Stomach (tissue), 4 donors: ENCODE measurements around the gene MYOZ3.

Source experiments
- EP300 ChIP-seq: sonication (generic); formaldehyde crosslinking; IDR thresholded peaks from one replicate; pipeline ENCODE4 v1.6.1; 2017; ENCODE audit warnings: antibody characterized with exemption
- POLR2A ChIP-seq, 4 donors: fragments of 450-650 bp; IDR thresholded peaks; one replicate each; pipeline ENCODE4 v1.6.1; 2016; ENCODE audit warnings: antibody characterized with exemption in 4 of 4, control low read depth in 2 of 4, mild to moderate bottlenecking in 1 of 4, moderate library complexity in 1 of 4
- POLR2AphosphoS5 ChIP-seq, 3 donors: sonication (generic); formaldehyde crosslinking; IDR thresholded peaks; one replicate each; pipeline ENCODE4 v1.6.1; 2016; ENCODE audit warnings: antibody characterized with exemption in 3 of 3
- TF ChIP-seq, protein P1 (sequence below), 7 experiments: fragments of 450-650 bp in 4 of 7; fragments of 200-600 bp in 3 of 7; sonication (generic) in 3 of 7; IDR thresholded peaks; one replicate each; pipeline ENCODE4 v1.5.1; 2016 to 2019; ENCODE audit warnings: antibody characterized with exemption in 7 of 7, control low read depth in 2 of 7, mild to moderate bottlenecking in 1 of 7

DNA sequence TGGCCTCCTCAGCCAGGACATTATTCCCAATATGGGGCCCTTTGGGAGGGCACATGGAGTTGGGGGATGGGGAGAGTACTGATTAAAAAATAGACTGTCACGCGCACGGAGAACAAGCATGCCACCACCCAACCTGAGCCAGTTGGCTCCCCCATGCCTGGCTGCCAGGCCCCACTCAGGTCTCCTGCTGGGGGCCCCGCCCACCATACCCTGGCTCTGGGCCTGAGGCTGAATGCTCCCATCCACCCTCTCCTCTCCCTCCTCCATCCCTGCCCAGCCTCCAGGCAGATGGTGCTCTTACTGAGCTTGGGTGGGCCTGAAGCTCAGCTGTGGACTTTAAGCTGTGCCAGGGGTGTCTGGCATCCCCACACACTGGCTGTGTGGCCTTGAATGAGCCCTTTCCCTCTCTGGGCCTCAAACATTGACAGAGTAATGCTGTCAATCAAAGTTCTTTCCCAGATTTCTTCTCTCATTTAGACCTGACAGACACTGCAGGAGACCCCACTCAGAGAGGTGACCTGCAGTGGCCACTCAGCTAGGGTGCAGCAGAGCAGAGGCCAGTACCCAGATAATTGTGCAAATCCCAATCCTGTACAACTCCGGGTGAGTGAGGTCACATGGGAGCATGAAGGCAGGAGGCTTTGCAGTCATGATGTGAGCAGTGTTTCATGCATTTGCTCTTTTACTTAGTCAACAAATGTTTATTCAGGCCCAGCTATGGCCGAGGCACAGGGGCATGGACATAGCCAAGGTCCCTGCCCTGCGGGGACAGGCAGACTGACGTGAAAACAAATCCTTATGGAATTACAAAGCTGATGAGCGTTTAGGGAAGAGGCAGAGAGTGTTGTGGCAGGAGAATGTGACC, 30.4 kb upstream of the MYOZ3 start:
- TF ChIP-seq, protein P1, sequence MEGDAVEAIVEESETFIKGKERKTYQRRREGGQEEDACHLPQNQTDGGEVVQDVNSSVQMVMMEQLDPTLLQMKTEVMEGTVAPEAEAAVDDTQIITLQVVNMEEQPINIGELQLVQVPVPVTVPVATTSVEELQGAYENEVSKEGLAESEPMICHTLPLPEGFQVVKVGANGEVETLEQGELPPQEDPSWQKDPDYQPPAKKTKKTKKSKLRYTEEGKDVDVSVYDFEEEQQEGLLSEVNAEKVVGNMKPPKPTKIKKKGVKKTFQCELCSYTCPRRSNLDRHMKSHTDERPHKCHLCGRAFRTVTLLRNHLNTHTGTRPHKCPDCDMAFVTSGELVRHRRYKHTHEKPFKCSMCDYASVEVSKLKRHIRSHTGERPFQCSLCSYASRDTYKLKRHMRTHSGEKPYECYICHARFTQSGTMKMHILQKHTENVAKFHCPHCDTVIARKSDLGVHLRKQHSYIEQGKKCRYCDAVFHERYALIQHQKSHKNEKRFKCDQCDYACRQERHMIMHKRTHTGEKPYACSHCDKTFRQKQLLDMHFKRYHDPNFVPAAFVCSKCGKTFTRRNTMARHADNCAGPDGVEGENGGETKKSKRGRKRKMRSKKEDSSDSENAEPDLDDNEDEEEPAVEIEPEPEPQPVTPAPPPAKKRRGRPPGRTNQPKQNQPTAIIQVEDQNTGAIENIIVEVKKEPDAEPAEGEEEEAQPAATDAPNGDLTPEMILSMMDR (IDR thresholded peaks at IDR 0.05), result no peak
- TF ChIP-seq EP300, result no peak
- TF ChIP-seq POLR2A (IDR thresholded peaks at IDR 0.05), result no peak
- no peak for TF ChIP-seq POLR2AphosphoS5 (IDR thresholded peaks at IDR 0.05)
